AML-193 (cell line): ENCODE data around the gene KIF5B.
A peak's percentile ranks its signal among the peaks of the same experiment; 100 is the strongest.
"Not testable (repeated sequence)": the region's sequence is repeated elsewhere in the genome, so short reads cannot be mapped to it uniquely, and the experiment has no call there.

Source experiments
- DNase-seq, 2 experiments: peaks; one replicate each; lab custom pipeline; 2025; lab: John Stamatoyannopoulos, UW

KIF5B gene

DNA sequence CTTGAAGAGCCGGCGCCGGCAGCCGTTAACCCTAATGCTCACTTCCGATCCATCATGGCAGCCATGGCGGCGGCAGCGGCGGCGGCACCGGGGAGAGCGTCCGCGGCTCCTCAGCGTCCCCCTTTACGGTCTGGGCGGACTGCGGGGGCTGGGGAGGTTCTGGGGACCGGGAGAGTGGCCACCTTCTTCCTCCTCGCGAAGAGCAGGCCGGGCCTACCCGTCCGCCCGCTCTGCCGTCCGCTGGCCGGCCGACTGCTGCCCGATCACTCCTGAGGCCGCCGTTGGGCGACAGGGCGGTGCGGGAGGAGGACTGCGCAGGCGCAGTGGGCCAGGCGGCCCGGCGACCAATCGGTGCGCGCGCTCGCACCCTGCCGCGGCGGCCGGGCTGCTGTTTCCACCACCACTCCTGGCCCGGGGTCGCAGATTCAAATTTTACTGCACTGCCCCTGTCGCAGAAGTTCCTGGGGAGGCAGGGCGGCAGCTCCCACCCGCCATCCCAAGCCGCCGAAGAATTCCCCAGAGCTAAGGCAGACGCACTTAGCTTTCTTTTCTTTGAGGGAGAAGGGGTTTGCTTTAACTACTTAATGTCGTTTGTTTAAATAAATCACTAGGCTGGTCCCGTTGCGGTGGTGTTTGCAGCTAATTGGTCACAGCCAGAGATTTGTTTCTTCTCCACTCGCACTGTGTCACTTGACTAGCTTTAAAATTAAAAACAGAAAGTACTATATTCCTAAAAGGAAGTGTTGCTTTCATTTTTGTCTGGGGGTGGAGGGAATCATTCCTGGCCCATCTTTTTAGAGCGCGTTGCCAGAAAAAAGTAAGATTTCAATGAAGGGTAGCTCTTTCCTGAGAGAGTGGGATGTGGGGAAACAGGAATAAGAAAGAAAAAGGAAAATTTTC, at the start of gene KIF5B:
Gene KIF5B, minus strand, starts transcription at position 290 of the 900 bp plus-strand sequence. CDS start 452 bp downstream, outside the sequence.
- DNase-seq: peak; percentile 77 to 84

DNA sequence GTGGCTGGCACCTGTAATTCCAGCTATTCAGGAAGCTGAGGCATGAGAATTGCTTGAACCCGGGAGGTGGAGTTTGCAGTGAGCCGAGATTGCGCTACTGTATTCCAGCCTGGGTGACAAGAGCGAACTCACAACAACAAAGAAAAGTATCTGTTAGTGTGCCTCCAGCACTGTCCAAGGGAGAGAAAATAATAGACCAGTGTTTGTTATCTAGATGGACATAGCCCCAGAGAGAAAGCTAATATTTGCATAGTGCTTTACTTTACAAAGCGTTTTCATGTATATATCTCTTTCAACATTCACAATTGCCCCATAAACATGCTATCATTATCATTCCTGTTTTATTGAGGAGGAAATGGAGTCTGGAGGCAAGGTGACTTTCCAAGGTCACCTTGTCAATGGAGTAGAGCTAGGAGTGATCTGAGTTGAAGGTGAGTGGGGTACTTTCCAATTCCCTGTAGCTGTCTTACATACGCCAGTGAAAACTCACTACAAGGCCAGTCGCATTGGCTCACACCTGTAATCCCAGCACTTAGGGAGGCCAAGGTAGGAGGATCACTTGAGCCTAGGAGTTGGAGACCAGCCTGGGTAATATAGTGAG, 49.7 kb upstream of the KIF5B start:
- DNase-seq: no peak

GRCh38 chr10:32104622-32105509, 48.6 kb upstream of the KIF5B start:
- DNase-seq: no peak

DNA sequence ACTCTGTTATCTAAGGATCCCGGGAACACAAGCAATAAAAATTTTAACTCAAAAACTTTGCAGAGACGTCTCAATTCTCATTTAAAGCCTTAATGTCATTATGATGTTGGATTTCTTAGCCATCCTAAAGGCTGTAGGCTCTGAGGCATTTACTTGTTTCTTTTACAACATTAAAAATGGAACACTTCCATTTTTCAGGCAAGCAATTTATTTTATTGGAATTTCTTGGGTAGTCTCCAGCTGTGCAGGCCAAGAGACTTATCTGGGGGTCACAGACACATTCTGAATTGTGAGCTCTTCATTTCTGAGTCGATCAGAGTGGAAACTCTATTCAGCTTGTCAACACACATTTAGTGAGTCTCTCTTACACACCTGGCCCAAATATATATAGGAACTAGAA, 48.0 kb upstream of the KIF5B start:
- DNase-seq: no peak

DNA sequence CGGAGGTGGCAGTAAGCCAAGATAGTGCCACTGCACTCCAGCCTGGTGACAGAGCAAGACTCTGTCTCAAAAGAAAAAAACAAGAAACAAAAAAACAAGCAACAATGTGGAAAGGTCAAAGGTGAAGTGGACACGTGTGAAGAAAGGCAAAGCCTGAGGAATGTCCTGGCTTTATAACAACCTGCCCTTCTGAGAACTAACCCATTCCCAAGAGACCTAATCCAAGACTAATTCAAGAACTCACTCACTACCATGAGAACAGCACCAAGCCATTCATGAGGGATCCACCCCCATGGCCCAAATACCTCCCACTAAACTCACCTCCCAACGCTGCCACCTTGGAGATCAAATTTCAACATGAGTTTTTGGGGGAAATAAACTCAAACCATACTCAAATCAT, 47.5 kb upstream of the KIF5B start:
- no peak for DNase-seq

GRCh38 chr10:32098566-32099259, 42.5 kb upstream of the KIF5B start:
- DNase-seq: not testable (repeated sequence)

DNA sequence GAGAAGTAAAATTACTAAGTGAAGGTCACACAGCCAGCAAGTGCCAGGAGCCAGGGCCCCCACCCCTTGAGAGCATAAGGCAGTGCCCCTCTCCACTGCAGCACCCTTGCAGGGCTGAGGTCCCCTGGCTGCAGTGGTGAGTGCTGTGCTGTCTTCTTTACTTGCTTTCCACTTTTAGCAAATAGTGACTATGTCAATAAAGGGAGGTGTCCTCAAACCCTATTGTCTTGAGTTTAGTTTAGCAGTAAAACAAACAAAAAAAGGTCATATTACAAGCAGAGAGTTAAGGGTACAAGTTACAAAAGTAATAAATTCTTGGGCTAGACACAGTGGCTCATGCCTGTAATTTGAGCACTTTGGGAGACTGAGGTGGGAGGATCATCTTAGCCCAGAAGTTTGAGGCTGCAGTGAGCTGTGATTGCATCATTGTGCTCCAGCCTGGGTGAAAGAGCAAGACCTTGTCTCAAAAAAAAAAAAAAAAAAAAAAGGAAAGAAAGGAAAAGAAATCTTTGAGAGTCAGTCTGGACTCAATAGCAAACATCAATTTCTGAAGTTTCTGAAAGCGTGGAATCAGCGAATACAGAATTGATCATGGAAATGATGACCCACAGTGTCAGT, 39.0 kb upstream of the KIF5B start:
- no peak for DNase-seq

GRCh38 chr10:32093650-32094049, 37.4 kb upstream of the KIF5B start:
- DNase-seq: no peak

DNA sequence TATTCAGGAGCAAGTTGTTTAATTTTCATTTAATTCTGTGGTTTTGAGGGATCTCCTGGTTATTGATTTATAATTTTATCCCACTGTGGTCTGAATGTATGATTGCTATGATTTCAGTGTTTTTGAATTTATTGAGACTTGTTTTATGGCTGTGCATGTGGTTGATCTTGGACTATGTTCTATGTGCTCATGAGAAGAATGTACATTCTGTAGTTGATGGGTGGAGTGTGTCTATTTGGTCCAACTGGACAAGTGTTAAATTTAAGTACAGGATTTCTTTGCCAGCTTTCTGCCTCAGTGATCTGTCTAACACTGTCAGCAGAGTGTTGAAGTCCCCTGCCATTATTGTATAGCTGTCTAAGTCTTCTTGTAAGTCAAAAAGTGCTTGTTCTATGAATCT, 34.8 kb upstream of the KIF5B start:
- DNase-seq: no peak

GRCh38 chr10:32084185-32084851, 28.1 kb upstream of the KIF5B start:
- no peak for DNase-seq

GRCh38 chr10:32077896-32078485, 21.8 kb upstream of the KIF5B start:
- DNase-seq: no peak

DNA sequence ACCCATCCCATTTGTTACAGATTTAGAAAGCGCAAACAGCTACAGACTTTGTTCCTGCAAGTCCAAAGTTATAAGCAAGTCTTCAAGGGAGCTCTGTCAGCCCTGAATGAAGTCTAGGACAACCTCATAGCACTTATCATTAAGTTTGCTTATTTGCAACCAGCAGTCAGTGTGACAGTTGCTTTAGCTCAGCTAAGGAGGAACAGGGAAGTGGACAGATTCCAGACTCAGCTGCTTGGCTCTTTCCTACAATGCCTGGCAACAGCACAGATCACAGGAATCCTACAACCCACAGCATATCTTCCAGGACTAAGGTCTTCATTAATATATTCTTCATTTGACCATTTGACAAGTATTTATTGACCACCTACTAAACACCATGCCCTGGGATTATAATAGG, 17.4 kb upstream of the KIF5B start:
- no peak for DNase-seq

DNA sequence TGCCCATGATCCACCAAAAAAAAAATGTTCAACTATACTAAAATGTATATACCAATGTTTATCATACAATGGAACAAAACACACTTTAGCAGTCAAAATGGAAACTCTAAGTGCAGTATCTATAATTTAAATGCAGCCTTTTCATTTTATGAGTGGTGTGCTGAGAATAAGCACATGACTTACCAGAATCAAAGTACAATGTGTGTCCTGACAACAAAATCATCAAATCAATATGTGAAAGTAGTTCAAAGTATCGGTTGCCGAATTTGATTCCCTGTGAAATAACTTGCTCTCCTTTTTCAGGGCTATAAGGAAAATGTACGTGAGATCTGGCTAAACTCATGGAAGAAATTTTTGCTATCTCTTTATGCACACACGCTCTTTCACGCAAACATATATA, 16.9 kb upstream of the KIF5B start:
- DNase-seq: no peak

GRCh38 chr10:32072025-32072800, 16.0 kb upstream of the KIF5B start:
- DNase-seq: no peak

GRCh38 chr10:32070645-32071044, 14.4 kb upstream of the KIF5B start:
- DNase-seq: no peak

- no peak for DNase-seq
Observed at GRCh38 chr10:32068569-32068968, 12.3 kb upstream of the KIF5B start.

- not testable (repeated sequence) for DNase-seq
Observed at GRCh38 chr10:32067931-32068330, 11.7 kb upstream of the KIF5B start.

- DNase-seq: peak; percentile 75 to 85
Observed at GRCh38 chr10:32065856-32066255, 9.6 kb upstream of the KIF5B start.

GRCh38 chr10:32061440-32061839, 5.2 kb upstream of the KIF5B start:
- DNase-seq: no peak

- no peak for DNase-seq
Observed at GRCh38 chr10:32060347-32060746, 4.1 kb upstream of the KIF5B start.
